Large intestine (tissue), 3 donors: ENCODE measurements around the gene MYL9. TPM values are rescaled to one million over a fixed set of nuclear protein-coding genes. Genes with fewer than 3 reads are reported as not detected.

Experiments
- DNase-seq, 2 donors: peaks; one replicate each; pipeline versions ENCODE4 v3.0.0 to v3.0.0-alpha.2; 2013
- H3K27ac ChIP-seq: one replicate; pipeline ENCODE4 v1.5.1; 2013; ENCODE audit warnings: low read length
- H3K27me3 ChIP-seq: 2 replicates; pipeline ENCODE4 v1.6.1; 2013; ENCODE audit warnings: low read length; ENCODE audit not compliant: control insufficient read depth, insufficient read depth
- H3K36me3 ChIP-seq: 2 replicates; pipeline ENCODE4 v1.6.1; 2013; ENCODE audit warnings: low read length; ENCODE audit not compliant: control insufficient read depth, insufficient read depth
- H3K4me1 ChIP-seq: one replicate; pipeline ENCODE4 v1.6.1; 2013; ENCODE audit warnings: low read length; ENCODE audit not compliant: control insufficient read depth, insufficient read depth
- H3K4me3 ChIP-seq: one replicate; pipeline ENCODE4 v1.5.1; 2013; ENCODE audit warnings: low read length
- H3K9me3 ChIP-seq: one replicate; pipeline ENCODE4 v1.6.1; 2013; ENCODE audit warnings: mild to moderate bottlenecking, low read depth, low read length, moderate library complexity; ENCODE audit not compliant: control insufficient read depth
- WGBS: methylation state at CpG from one replicate; pipeline ENCODE4 v1.1.5; 2013; ENCODE audit warnings: low lambda C conversion rate; ENCODE audit not compliant: insufficient coverage; 5-methylcytosine and 5-hydroxymethylcytosine counted together
- polyA plus RNA-seq: library from polyadenylated mRNA; unstranded; fragments of 120-200 nt; gene quantifications from one replicate; pipeline ENCODE4 v1.2.1, GENCODE V29; 2013

The MYL9 gene
- polyA plus RNA-seq, 1 donor, result 537 TPM

DNA sequence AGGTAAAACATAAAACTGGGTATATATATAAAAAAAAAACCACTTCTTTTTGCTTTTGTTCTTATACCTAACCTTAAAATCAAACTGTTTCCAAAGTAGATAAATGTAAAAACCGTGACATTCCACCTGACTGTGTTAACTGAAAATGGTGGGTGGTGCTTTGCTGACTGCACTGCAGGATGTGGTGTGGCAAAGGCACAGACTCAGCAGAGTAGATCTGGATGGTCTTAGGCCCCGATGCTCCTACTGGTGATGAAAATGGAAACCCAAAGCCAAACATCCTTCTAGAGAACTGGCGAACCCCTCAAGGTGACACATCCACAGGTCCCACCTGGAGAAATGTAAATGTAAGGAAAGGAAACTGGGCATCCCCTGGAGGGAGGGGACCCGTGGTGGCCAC is 41.0 kb downstream of the MYL9 start:
- Histone ChIP-seq H3K36me3 (peaks cover 58% of the 10 kb centered on the region), H3K4me1 (peaks cover 46% of the 10 kb centered on the region), H3K9me3 (no peaks in the 10 kb centered on the region), H3K4me3 (no peak overlapping the region), H3K27me3 (no peaks in the 10 kb centered on the region), H3K27ac (no peak overlapping the region)
- no peak for DNase-seq
- WGBS, result no CpG with 5 or more reads among the region's 4 CpGs

DNA sequence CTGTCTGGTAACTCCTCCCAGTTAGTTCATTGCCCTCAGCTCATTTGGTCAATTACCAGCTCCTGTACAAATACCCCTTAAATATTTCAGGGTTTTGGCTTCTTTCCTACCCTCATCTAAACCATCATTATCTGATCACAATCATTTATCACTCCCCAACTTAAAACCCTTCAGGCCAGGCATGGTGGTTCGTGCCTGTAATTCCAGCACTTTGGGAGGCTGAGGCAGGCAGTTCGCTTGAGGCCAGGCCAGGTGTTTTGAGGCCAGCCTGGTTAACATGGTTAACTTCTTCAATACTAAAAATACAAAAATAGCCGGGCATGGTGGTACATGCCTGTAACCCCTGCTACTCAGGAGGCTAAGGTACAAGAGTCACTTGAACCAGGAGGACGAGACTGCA is 41.5 kb downstream of the MYL9 start:
- H3K4me1 ChIP-seq, result peaks cover 44% of the 10 kb centered on the region
- H3K4me3 ChIP-seq, result no peak overlapping the region
- no peaks in the 10 kb centered on the region for H3K27me3 ChIP-seq
- H3K36me3 ChIP-seq, result peaks cover 60% of the 10 kb centered on the region
- peak overlapping the region; percentile 0 for H3K27ac ChIP-seq
- WGBS, result no CpG with 5 or more reads among the region's 4 CpGs
- H3K9me3 ChIP-seq, result no peaks in the 10 kb centered on the region
- DNase-seq, result no peak

DNA sequence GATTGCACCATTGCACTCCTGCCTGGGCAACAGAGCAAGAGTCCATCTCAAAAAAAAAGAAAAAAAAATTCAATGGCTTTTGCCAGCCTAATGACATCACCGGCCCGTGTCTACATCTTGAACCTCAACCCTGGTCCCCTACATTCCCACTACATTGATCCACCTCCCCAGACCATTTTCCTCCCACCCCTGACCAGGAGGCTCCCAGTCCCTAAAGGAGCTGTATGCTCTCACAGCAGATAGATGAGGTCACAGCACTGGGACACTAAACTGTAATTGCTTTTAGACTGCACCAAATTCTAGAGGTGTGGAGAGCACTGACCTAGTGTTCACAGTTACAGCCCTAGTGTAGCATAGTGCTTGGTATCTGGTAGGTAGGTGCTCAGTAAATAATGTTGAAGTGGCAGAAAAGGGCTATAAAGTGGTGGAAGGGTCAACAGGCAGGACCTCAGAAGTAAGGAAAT is 42.7 kb downstream of the MYL9 start:
- H3K9me3 ChIP-seq, result no peaks in the 10 kb centered on the region
- no CpG with 5 or more reads among the region's 2 CpGs for WGBS
- no peak overlapping the region for H3K4me3 ChIP-seq
- H3K27ac ChIP-seq, result peak overlapping the region; percentile 86
- H3K27me3 ChIP-seq, result no peaks in the 10 kb centered on the region
- DNase-seq, result peak; percentile 69 to 84
- H3K36me3 ChIP-seq, result peaks cover 56% of the 10 kb centered on the region
- peaks cover 32% of the 10 kb centered on the region for H3K4me1 ChIP-seq

DNA sequence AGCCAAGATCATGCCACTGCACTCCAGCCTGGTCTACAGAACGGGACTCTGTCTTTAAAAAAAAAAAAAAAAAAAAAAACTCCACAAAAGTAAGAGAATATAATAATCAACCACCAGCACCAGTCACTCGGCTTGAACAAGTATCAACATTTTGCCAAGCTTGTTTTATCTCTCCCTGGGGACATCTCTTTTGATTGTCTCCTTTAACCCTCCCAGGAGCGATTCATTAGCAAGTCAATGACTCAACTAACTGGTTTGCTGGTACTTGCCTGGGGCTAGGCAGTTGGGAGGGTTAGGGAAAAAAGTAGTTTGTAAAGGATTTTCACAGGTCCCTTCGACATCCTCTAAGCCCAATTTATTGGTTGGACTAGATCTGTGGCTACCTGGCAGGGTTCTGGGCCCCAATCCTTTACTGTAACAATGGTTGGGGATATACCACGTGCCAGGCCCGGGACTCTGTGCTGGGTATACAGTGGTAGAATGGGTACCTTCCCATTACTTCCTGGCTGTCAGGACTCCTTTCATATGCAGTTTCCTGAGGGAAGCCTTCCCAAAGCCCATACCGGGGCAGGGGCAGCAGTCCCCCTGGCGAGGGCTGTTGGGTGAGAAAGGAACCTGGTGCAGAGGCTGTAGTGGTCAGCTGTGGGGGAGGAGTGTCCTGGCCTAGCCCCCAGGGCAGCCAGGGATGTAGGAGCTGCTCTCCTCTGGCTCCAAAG is 44.2 kb downstream of the MYL9 start:
- no peak overlapping the region for H3K4me3 ChIP-seq
- H3K27me3 ChIP-seq, result no peaks in the 10 kb centered on the region
- DNase-seq, result no peak
- H3K9me3 ChIP-seq, result no peaks in the 10 kb centered on the region
- H3K36me3 ChIP-seq, result peaks cover 53% of the 10 kb centered on the region
- peaks cover 19% of the 10 kb centered on the region for H3K4me1 ChIP-seq
- no peak overlapping the region for H3K27ac ChIP-seq
- no CpG with 5 or more reads among the region's 8 CpGs for WGBS

DNA sequence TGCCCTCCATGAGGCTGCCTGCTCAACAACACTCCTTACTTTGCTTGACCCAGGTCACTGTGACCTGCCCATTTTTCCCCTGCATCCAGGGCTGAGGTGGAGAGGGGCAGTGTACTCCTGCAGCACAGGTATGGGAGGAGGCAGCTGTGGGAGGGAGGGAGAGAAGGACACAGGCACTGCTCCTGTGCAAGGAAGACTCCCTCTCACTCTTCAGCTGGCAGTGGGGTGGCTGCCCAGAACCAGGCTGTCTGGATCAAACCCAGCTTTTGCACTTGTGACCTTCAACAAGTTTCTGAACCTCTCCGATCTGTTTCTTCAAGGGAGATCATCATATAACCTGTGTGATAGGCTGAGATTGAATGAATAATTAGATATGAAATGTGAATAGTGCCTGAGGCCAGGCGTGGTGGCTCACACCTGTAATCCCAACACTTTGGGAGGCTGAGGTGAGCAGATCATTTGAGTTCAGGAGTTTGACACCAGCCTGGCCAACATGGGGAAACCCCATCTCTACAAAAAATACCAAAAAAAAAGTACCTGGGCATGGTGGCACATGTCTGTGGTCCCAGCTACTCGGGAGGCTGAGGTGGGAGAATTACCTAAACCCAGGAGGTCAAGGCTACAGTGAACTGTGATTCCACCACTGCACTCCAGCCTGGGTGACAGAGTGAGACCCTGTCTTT is 46.2 kb downstream of the MYL9 start:
- H3K4me3 ChIP-seq, result no peak overlapping the region
- peaks cover 10% of the 10 kb centered on the region for H3K4me1 ChIP-seq
- WGBS, result no CpG with 5 or more reads among the region's 3 CpGs
- no peaks in the 10 kb centered on the region for H3K9me3 ChIP-seq
- no peak for DNase-seq
- no peak overlapping the region for H3K27ac ChIP-seq
- peaks cover 57% of the 10 kb centered on the region for H3K36me3 ChIP-seq
- H3K27me3 ChIP-seq, result no peaks in the 10 kb centered on the region

DNA sequence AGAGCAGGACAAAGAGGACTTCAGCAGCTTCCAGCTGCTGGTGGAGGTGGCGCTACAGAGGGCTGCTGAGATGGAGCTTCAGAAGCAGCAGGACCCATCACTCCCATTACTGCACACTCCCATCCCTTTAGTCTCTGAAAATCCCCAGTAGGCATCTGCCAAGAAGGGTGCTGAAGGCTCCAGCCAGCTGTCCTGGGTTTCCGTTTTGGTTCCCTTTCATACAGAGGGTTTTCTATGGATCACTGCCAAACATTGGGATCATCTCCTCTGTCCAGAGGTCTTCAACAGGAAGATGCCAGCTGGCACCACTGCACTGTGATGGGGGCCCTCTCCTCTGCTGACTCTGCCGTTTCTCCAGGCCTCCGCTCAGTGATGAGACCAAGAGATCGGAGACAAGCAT is 50.0 kb downstream of the MYL9 start:
- DNase-seq, result no peak
- Histone ChIP-seq H3K36me3 (peaks cover 58% of the 10 kb centered on the region), H3K27me3 (no peaks in the 10 kb centered on the region), H3K4me3 (no peak overlapping the region), H3K9me3 (no peaks in the 10 kb centered on the region), H3K4me1 (no peaks in the 10 kb centered on the region), H3K27ac (no peak overlapping the region)
- no CpG with 5 or more reads among the region's 5 CpGs for WGBS

DNA sequence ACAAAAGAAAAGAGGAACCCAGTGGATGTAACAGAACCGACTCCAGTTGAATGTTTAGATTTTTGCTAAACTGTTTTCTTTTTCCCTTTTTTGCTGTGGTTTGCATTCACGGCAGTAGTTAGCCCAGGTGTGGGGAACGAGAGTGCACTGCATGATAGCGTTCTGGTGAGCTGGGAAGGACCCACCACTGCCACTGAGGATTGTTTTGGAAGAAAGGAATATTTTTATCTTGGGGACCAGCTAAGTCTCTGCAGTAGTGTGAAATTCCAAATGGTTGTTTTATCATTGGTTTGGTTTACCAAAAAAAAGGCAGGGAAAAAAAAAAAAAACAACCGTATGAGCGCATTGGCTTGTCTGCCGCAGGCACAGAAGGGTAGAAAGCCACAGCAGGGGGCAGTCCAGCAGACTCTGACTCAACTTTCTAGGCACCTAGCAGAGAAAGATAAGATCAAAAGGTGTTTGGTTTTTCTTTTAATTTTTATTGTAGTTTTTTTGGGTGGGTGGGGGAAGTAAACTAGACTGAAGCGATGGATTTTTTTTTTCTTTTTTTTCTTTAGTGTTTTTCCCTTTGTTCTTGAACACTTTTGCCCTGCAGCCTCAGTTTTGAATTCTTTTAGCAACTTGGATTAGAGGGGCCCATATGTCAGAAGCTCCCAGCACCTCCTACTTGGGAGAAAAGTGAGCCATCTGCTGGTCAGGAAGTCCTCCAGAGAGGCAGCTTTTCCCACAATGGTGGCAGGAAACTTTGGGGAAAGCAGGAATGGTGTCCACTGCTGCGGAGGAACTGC is 50.7 kb downstream of the MYL9 start:
- no peaks in the 10 kb centered on the region for H3K4me1 ChIP-seq
- no peaks in the 10 kb centered on the region for H3K27me3 ChIP-seq
- no peaks in the 10 kb centered on the region for H3K9me3 ChIP-seq
- H3K4me3 ChIP-seq, result no peak overlapping the region
- peak; percentile 29 to 42 for DNase-seq
- H3K36me3 ChIP-seq, result peaks cover 52% of the 10 kb centered on the region
- 63% methylated on average over 2 of the region's 9 CpGs for WGBS
- no peak overlapping the region for H3K27ac ChIP-seq

DNA sequence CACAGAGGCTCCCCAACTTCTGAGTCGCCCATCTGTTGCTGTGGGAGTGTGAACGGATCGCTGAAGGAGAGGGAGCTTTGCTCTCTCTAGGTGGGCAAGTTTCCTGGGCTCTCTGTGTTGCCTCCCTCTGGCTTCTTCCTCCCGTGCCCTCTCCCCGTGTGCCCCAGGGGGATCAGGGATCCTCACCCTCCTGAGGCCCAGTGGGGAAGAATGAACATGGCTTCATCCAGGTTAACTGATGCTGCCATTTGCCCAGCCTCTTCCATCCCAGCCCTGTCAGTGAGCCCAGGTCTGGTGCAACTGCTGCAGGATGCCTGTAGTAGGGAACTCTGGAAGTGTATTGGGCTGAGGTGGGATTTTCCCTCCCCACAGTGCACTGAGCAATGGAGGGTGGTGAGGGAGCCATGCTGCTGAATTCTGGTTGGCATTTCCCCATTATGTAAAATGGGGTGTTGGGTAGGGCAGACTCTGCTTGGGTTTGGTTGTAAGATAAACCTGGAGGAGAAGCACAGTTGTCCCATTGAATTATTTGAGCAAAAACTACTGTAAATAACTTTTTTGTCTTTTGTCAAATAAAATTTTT is 52.1 kb downstream of the MYL9 start:
- Histone ChIP-seq H3K4me1 (no peaks in the 10 kb centered on the region), H3K36me3 (peaks cover 46% of the 10 kb centered on the region), H3K27me3 (no peaks in the 10 kb centered on the region), H3K4me3 (no peak overlapping the region), H3K9me3 (no peaks in the 10 kb centered on the region), H3K27ac (no peak overlapping the region)
- no CpG with 5 or more reads among the region's 5 CpGs for WGBS
- DNase-seq, result no peak

DNA sequence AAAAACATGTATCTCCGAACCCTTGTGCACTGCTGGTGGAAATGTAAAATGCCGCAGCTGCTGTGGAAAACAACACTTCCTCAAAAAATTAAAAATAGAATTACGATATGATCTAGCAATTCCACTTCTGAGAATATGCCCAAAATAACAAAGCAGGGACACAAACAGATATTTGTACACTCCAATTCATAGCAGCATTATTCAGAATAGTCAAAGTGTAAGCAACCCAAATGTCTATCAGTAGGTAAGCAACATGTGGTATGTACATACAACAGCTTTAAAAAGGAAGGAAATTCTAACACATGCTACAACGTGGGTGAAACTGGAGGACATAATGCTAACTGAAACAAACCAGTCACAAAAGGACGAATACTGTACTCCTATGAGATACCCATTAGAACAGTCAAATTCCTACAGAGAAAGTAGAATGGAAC is 58.6 kb downstream of the MYL9 start:
- Histone ChIP-seq H3K27me3 (no peaks in the 10 kb centered on the region), H3K9me3 (no peaks in the 10 kb centered on the region), H3K4me3 (no peak overlapping the region), H3K27ac (no peak overlapping the region), H3K36me3 (peaks cover 5% of the 10 kb centered on the region), H3K4me1 (peaks cover 3% of the 10 kb centered on the region)
- 100% methylated on average over 1 of the region's 5 CpGs for WGBS
- DNase-seq, result no peak
